ENCODE data around the gene MAP2K6.
"Not testable (repeated sequence)": the region's sequence is repeated elsewhere in the genome, so short reads cannot be mapped to it uniquely, and the experiment has no call there.

Gene MAP2K6

GRCh38 chr17:69462882-69463281, 48.4 kb downstream of the MAP2K6 start:
- peaks cover 46% of the 10 kb centered on the region for H3K4me1 ChIP-seq (ENCODE audit: control insufficient read depth, low read depth, low read length)
- no peaks in the 10 kb centered on the region for H3K27me3 ChIP-seq (ENCODE audit: control insufficient read depth, insufficient read depth, low read length)
- no peaks in the 10 kb centered on the region for H3K36me3 ChIP-seq (ENCODE audit: control insufficient read depth, low read depth, low read length)
- no peak overlapping the region for H3K27ac ChIP-seq (ENCODE audit: low read length)
- H3K9me3 ChIP-seq (ENCODE audit: control insufficient read depth, low read depth, low read length): no peaks in the 10 kb centered on the region
- H3K9ac ChIP-seq (ENCODE audit: low read length): no peak overlapping the region
- H3K4me3 ChIP-seq (ENCODE audit: low read length): no peak overlapping the region

DNA sequence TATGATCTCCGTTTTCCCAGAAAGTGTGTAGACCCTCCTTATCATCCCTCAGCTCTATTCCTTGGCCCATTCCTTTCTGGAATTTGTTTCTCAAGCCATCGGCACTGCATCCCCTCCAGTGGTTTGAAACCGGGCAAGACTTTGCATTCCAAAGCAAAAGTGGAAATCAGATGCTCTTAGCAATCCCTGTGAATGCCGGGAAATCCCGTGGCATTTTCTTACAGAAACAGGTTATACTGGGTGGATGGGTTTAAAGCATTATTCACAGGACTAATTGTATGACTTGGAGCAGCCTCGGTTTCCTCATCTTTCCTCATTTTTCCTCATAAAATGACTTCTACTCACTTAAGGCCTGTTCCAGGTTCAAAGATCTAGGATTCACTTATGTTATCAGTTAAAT, 52.0 kb downstream of the MAP2K6 start:
- peak overlapping the region; percentile 13 for H3K27ac ChIP-seq (ENCODE audit: low read length)
- no peaks in the 10 kb centered on the region for H3K36me3 ChIP-seq (ENCODE audit: control insufficient read depth, low read depth, low read length)
- H3K9ac ChIP-seq (ENCODE audit: low read length): no peak overlapping the region
- H3K27me3 ChIP-seq (ENCODE audit: control insufficient read depth, insufficient read depth, low read length): no peaks in the 10 kb centered on the region
- H3K4me3 ChIP-seq (ENCODE audit: low read length): no peak overlapping the region
- peaks cover 34% of the 10 kb centered on the region for H3K4me1 ChIP-seq (ENCODE audit: control insufficient read depth, low read depth, low read length)
- H3K9me3 ChIP-seq (ENCODE audit: control insufficient read depth, low read depth, low read length): no peaks in the 10 kb centered on the region

DNA sequence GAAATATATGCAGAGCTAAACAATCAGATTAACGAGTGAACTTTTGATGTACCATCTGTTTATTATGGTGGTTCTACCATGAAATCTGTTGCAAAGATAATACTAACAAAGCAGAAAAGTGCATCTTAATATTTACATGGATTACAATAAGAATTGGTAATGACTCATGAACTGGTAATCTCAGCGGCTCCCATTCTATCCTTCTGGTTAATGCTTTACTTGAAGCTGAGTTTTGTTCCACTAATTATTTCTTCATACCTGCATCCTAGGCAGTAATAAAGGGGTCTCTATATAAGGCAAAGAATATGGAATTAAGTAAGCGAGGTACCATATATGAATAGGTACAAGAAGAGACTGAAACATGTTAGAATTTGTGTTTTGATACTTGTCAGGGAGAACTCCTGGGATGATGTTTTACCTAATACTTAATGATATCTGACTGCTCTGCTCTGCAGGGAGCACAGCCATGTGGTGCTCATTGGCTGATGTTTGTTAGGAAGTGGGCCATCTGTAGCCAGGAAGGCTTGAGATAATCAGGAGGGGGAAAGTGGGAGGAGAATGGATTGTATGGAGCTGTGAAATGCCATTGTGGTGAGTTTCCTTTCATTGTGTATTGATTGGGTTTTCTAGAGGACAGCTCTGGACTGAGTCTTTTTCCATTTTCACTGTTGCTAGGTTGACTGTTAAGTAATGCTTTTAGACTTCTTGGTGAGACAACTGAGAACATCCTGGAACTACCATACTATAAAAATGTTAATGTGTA, 52.6 kb downstream of the MAP2K6 start:
- H3K4me1 ChIP-seq (ENCODE audit: control insufficient read depth, low read depth, low read length): peaks cover 28% of the 10 kb centered on the region
- H3K27ac ChIP-seq (ENCODE audit: low read length): peak overlapping the region; percentile 13
- H3K27me3 ChIP-seq (ENCODE audit: control insufficient read depth, insufficient read depth, low read length): no peaks in the 10 kb centered on the region
- H3K9ac ChIP-seq (ENCODE audit: low read length): no peak overlapping the region
- H3K9me3 ChIP-seq (ENCODE audit: control insufficient read depth, low read depth, low read length): no peaks in the 10 kb centered on the region
- peak overlapping the region; percentile 4 for H3K4me3 ChIP-seq (ENCODE audit: low read length)
- no peaks in the 10 kb centered on the region for H3K36me3 ChIP-seq (ENCODE audit: control insufficient read depth, low read depth, low read length)

- Histone ChIP-seq H3K36me3 (ENCODE audit: control insufficient read depth, low read depth, low read length) (no peaks in the 10 kb centered on the region), H3K9me3 (ENCODE audit: control insufficient read depth, low read depth, low read length) (no peaks in the 10 kb centered on the region), H3K27me3 (ENCODE audit: control insufficient read depth, insufficient read depth, low read length) (no peaks in the 10 kb centered on the region), H3K27ac (ENCODE audit: low read length) (no peak overlapping the region), H3K9ac (ENCODE audit: low read length) (no peak overlapping the region), H3K4me3 (ENCODE audit: low read length) (no peak overlapping the region), H3K4me1 (ENCODE audit: control insufficient read depth, low read depth, low read length) (peaks cover 25% of the 10 kb centered on the region)
Observed at GRCh38 chr17:69468207-69468606, 53.7 kb downstream of the MAP2K6 start.

GRCh38 chr17:69470702-69471101, 56.2 kb downstream of the MAP2K6 start:
- Histone ChIP-seq H3K36me3 (ENCODE audit: control insufficient read depth, low read depth, low read length) (no peaks in the 10 kb centered on the region), H3K27me3 (ENCODE audit: control insufficient read depth, insufficient read depth, low read length) (no peaks in the 10 kb centered on the region), H3K27ac (ENCODE audit: low read length) (no peak overlapping the region), H3K4me1 (ENCODE audit: control insufficient read depth, low read depth, low read length) (peaks cover 21% of the 10 kb centered on the region), H3K4me3 (ENCODE audit: low read length) (no peak overlapping the region), H3K9me3 (ENCODE audit: control insufficient read depth, low read depth, low read length) (no peaks in the 10 kb centered on the region), H3K9ac (ENCODE audit: low read length) (no peak overlapping the region)

- no peak overlapping the region for H3K27ac ChIP-seq (ENCODE audit: low read length)
- H3K4me3 ChIP-seq (ENCODE audit: low read length): no peak overlapping the region
- H3K4me1 ChIP-seq (ENCODE audit: control insufficient read depth, low read depth, low read length): peaks cover 18% of the 10 kb centered on the region
- H3K9ac ChIP-seq (ENCODE audit: low read length): no peak overlapping the region
- H3K27me3 ChIP-seq (ENCODE audit: control insufficient read depth, insufficient read depth, low read length): no peaks in the 10 kb centered on the region
- no peaks in the 10 kb centered on the region for H3K9me3 ChIP-seq (ENCODE audit: control insufficient read depth, low read depth, low read length)
- H3K36me3 ChIP-seq (ENCODE audit: control insufficient read depth, low read depth, low read length): no peaks in the 10 kb centered on the region
Observed at GRCh38 chr17:69471406-69471805, 56.9 kb downstream of the MAP2K6 start.

DNA sequence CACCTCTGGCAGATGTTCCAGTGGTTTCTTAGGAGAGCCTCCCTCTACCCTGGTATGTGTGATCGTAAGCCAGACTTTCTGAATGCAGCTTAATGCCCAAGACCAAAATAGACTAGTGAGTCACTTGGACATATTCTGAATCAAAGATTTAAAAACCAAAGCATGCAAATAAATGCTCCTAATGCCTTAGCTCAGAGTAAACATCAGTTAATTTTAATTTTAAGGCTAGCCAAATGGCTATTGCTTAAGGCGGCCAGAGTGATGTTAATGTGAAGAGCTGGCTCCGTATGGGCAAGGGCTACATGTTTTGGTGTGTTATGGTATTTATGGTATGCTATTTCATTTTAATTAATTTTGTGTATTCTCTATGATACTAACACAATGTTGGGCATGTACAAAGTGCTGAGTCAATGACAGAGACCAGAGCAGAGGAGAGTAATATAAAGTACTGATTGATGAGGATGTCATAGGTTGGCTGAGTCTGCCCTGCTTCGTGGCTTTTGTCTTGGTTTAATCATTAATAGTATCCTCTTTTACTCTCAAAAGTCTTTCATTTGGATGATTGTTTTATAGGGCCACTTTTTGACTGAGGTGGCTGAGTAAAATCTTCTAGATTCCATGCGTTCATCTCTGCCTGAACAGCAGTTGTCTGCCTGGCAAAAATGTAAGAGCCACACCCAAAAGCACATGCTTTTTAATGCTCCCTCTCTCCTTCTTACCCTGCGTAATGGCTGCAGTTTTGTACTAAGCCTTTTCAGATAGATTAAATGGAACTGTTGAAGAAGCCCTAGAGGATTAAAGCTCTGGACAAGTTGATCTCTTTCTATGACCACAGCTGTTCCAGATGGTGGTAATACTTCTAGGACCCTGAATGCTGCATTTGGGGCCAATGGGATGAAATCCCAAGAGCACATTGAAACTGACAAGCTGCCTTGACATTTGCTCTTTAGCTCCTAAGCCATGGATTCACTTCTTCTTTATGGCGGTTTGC, 59.6 kb downstream of the MAP2K6 start:
- Histone ChIP-seq H3K4me1 (ENCODE audit: control insufficient read depth, low read depth, low read length) (no peaks in the 10 kb centered on the region), H3K4me3 (ENCODE audit: low read length) (no peak overlapping the region), H3K27ac (ENCODE audit: low read length) (no peak overlapping the region), H3K27me3 (ENCODE audit: control insufficient read depth, insufficient read depth, low read length) (no peaks in the 10 kb centered on the region), H3K36me3 (ENCODE audit: control insufficient read depth, low read depth, low read length) (no peaks in the 10 kb centered on the region), H3K9ac (ENCODE audit: low read length) (no peak overlapping the region), H3K9me3 (ENCODE audit: control insufficient read depth, low read depth, low read length) (no peaks in the 10 kb centered on the region)

DNA sequence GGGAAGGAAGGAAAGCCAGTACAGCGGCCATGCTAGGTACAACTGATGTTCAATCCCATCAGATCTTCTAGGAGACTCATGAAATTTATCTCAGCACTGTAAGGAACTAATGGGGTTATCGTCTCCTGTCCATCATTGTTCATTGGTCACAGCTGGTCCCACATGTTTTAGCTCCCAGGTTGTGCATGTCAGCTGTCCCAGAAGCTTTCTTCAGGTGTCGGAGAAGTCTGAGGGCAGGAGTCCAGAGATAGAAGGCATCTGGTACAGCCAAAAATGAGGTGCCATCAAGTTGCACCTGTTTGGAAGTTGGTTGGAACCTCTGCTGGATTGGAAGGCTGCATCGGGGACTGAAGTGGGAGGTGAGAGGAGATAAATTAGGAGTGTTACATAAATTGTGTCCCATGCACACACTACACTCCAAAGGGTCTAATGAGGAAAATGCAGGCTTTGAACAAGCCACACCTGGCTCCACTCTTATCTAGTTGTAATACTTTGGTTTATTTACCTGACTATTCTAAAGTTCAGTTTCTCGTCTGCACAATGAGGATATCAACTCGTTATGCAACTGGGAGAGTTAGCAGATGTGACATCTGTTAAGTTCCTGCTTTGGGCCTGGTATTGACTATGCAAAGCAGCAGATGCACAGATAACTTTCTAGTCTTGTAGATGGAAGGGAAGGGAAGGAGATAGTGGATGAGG, 62.9 kb downstream of the MAP2K6 start:
- Histone ChIP-seq H3K4me3 (ENCODE audit: low read length) (no peak overlapping the region), H3K9ac (ENCODE audit: low read length) (no peak overlapping the region), H3K9me3 (ENCODE audit: control insufficient read depth, low read depth, low read length) (no peaks in the 10 kb centered on the region), H3K27ac (ENCODE audit: low read length) (no peak overlapping the region), H3K4me1 (ENCODE audit: control insufficient read depth, low read depth, low read length) (no peaks in the 10 kb centered on the region), H3K36me3 (ENCODE audit: control insufficient read depth, low read depth, low read length) (no peaks in the 10 kb centered on the region), H3K27me3 (ENCODE audit: control insufficient read depth, insufficient read depth, low read length) (no peaks in the 10 kb centered on the region)

GRCh38 chr17:69477903-69478266, 63.4 kb downstream of the MAP2K6 start:
- no peaks in the 10 kb centered on the region for H3K36me3 ChIP-seq (ENCODE audit: control insufficient read depth, low read depth, low read length)

DNA sequence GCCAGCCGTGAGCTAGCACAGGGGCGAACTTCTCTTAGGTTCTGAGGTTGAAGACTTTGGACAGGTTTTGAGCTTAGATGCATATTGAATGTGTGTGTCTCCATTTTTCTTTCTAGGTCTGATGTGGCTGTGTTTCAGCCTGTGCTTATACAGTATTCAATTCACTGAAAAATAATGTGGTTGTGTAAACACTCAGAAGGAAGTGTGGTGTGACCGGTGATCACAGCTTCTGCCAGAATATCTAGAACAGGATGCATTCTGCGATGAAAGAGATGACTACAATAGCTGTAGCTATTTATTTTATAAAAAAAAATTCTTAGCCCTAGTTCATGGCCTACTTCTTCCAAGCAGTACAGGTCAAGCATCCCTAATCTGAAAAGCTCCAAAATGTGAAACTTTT, 64.4 kb downstream of the MAP2K6 start:
- H3K27ac ChIP-seq (ENCODE audit: low read length): no peak overlapping the region
- no peaks in the 10 kb centered on the region for H3K36me3 ChIP-seq (ENCODE audit: control insufficient read depth, low read depth, low read length)
- no peaks in the 10 kb centered on the region for H3K4me1 ChIP-seq (ENCODE audit: control insufficient read depth, low read depth, low read length)
- H3K9ac ChIP-seq (ENCODE audit: low read length): no peak overlapping the region
- no peak overlapping the region for H3K4me3 ChIP-seq (ENCODE audit: low read length)
- H3K9me3 ChIP-seq (ENCODE audit: control insufficient read depth, low read depth, low read length): no peaks in the 10 kb centered on the region
- H3K27me3 ChIP-seq (ENCODE audit: control insufficient read depth, insufficient read depth, low read length): no peaks in the 10 kb centered on the region

More at GRCh38 chr17:69477903-69478266, 63.4 kb downstream of the MAP2K6 start:
- H3K9me3 ChIP-seq (ENCODE audit: control insufficient read depth, low read depth, low read length): no peaks in the 10 kb centered on the region
- H3K4me3 ChIP-seq (ENCODE audit: low read length): no peak overlapping the region
- H3K9ac ChIP-seq (ENCODE audit: low read length): no peak overlapping the region
- no peaks in the 10 kb centered on the region for H3K27me3 ChIP-seq (ENCODE audit: control insufficient read depth, insufficient read depth, low read length)
- no peaks in the 10 kb centered on the region for H3K4me1 ChIP-seq (ENCODE audit: control insufficient read depth, low read depth, low read length)
- H3K27ac ChIP-seq (ENCODE audit: low read length): no peak overlapping the region

GRCh38 chr17:69479756-69480155, 65.3 kb downstream of the MAP2K6 start:
- not testable (repeated sequence) for H3K9me3 ChIP-seq (ENCODE audit: control insufficient read depth, low read depth, low read length); H3K9ac ChIP-seq (ENCODE audit: low read length); H3K4me1 ChIP-seq (ENCODE audit: control insufficient read depth, low read depth, low read length); H3K4me3 ChIP-seq (ENCODE audit: low read length); H3K27me3 ChIP-seq (ENCODE audit: control insufficient read depth, insufficient read depth, low read length); H3K27ac ChIP-seq (ENCODE audit: low read length); H3K36me3 ChIP-seq (ENCODE audit: control insufficient read depth, low read depth, low read length)
